NCI-H2196 treated with DMSO at 0.1 percent for 48 hours (cell line): ENCODE data around the gene RGS10.
A peak's percentile ranks its signal among the peaks of the same experiment; 100 is the strongest.

Experiments
- DNase-seq: peaks from one replicate; lab custom pipeline; 2025; ENCODE audit not compliant: unreplicated experiment; lab: John Stamatoyannopoulos, UW

Gene RGS10

GRCh38 chr10:119498889-119499676 is 43.4 kb downstream of the RGS10 start:
- DNase-seq, result no peak

DNA sequence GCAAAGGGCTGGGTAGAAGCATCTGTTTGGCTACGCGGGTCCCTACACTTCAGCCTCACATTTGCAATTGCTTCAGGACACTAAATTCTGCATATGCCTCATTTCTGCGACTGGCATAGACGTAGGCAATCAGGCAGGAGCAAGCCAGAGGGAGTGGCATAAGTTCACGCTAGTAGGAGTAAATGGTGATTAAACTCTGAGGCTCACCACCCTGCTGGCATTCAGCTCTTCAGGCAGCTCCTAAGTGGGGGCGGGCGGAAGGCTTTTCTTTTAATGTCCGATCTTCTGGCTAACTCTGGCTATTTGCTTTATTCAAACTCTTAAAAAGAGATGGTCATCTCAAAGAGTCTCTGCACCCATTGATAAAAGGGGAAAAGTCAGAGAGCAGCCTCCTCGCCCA is 45.3 kb downstream of the RGS10 start:
- DNase-seq, result no peak

GRCh38 chr10:119496273-119496672 is 46.2 kb downstream of the RGS10 start:
- DNase-seq, result no peak

- DNase-seq, result no peak
Measured at GRCh38 chr10:119495545-119495944, 47.0 kb downstream of the RGS10 start.

DNA sequence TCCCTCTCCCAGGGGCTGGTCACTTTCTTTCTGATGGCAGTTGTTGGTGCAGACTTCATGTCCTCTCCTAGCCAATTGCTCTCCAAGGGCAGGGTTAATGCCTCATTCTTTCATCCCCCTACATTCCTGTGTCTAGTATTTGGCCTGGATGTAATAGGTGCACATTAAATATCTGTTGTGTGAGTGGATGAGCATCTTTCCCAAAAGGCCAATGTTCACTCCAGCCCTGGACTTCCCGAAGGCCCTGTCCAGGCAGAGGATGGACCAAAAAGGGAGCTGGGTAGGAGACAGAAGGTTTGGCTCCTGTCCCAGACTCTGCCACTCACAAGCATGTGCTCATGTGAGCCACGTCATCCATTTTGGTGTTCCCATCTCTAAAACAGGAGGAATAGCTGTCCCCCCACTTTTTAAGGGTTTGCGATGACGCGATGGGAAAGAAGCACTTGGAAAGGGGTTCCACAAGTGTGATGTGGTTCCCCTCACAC is 47.5 kb downstream of the RGS10 start:
- no peak for DNase-seq

GRCh38 chr10:119494236-119495020 is 48.1 kb downstream of the RGS10 start:
- no peak for DNase-seq

- no peak for DNase-seq
Measured at GRCh38 chr10:119493155-119493554, 49.4 kb downstream of the RGS10 start.

- DNase-seq, result no peak
Measured at GRCh38 chr10:119491966-119492757, 50.4 kb downstream of the RGS10 start.

DNA sequence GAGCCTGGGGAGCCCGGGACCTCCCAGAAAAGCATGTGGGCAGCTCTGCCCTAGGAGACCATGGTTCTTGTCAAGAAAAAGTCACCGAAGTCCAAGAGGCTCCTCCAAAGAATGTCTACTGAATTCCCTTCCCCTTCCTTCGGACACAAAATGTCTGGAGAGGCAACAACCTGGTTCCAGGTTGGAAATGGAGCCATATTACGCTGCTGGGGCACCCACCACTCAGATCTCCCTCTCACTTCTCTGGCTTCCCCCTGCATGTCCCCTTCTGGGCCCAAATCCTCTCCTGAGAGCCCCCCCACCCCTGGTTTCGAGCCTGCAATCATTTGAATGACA is 52.6 kb downstream of the RGS10 start:
- no peak for DNase-seq

- no peak for DNase-seq
Measured at GRCh38 chr10:119488675-119489074, 53.8 kb downstream of the RGS10 start.

DNA sequence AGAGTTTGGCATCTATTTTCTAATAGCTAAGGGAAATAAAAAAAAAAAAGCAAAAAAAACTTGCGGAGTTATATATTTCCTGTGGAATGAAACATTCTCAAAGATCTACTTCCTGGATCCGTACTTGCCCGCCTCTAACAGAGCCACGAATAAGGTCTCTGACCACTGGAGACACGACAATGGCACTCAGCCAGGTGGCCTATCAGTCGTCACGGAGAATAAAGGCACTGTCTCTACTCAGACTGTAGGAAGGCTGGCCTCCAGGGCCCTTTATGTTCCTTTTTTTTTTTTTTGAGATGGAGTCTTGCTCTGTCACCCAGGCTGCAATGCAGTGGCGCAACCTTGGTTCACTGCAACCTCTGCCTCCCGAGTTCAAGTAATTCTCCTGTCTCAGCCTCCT is 58.7 kb downstream of the RGS10 start:
- DNase-seq, result no peak

DNA sequence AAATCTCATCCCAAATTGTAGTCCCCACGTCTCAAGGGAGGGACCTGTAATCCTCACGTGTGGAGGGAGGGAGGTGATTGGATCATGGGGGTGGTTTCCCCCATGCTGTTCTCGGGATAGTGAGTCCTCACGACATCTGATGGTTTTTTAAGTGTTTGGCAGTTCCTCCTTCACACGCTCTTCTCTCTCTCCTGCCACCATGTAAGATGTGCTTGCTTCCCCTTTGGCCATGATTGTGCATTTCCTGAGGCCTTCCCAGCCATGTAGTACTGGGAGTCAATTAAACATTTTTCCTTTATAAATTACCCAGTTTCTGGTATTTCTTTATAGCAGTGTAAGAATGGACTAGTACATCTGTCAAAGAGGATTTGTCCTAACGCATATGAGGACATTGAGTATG is 59.5 kb downstream of the RGS10 start:
- DNase-seq, result no peak

GRCh38 chr10:119481781-119482426 is 60.6 kb downstream of the RGS10 start:
- DNase-seq, result no peak

- peak; percentile 3 for DNase-seq
Measured at GRCh38 chr10:119480667-119481066, 61.9 kb downstream of the RGS10 start.

DNA sequence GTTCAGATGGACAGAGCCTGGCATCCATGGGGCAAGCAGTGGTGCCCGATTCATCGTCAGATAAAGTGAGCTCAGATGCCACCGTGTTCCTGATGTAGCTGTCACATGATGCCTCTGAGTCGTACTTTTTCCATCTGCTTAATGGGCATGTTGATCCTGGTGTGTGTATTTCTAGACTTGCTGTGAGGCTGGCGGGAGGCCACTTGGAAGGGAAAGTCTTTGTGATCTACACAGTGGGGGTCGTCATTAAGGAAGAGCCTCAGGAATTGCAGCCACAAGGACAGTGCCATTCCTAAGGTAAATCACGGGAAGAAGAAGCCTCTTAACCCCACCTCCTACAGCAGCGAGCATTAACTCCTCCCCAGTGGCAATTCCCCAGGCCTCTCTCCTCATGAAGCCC is 63.0 kb downstream of the RGS10 start:
- DNase-seq, result no peak

- no peak for DNase-seq
Measured at GRCh38 chr10:119478811-119479341, 63.6 kb downstream of the RGS10 start.

DNA sequence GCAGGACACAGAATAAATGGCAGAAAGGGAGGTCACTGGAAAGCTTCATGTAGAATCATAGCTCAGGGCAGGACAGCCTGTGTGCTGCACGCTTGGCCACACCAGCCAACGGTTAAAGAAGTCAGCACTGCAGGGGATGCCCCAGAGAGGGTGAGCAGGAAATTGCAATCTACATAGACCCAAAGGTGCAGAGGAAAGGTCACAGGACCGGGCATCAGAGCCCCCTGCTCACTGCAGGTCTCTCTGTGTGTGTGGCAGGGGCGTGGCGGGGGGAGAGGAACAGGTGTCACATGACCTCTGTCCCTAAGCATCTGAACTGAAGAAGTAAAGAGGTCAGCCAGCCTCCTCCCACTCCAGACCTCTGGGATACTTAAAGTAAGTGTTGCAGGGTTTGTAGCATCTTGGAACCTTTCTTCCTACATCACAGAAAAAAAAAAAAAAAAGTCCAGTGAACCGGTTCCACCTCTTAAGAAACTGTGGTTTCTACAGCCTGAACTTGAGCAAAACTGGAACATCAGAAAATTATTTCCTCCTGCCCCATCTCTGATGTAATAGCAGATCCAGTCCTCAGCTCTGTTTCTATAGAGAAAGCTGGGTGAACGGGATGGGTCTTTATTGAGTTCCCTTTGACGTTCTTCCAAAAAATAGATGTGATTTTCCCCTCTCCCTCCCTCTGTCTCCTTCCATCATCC is 64.3 kb downstream of the RGS10 start:
- DNase-seq, result no peak

- no peak for DNase-seq
Measured at GRCh38 chr10:119477444-119477843, 65.1 kb downstream of the RGS10 start.

GRCh38 chr10:119474606-119475005 is 67.9 kb downstream of the RGS10 start:
- no peak for DNase-seq

- no peak for DNase-seq
Measured at GRCh38 chr10:119473771-119474170, 68.7 kb downstream of the RGS10 start.
